Measurements from ENCODE around the gene ZC2HC1C. TPM values are rescaled to one million over a fixed set of nuclear protein-coding genes. Genes with fewer than 3 reads are reported as not detected.
A peak's percentile ranks its signal among the peaks of the same experiment; 100 is the strongest.

Gene ZC2HC1C
- total RNA-seq, 4 donors from 2014 or later = 5.3 to 13.1 (median 7.3) TPM

- Histone ChIP-seq H3K27me3 (no peaks in the 10 kb centered on the region), H3K4me1 (peaks cover 0 to 13% of the 10 kb centered on the region in 2 donors), H3K27ac (no peak overlapping the region), H3K36me3 (peaks cover 0 to 75% of the 10 kb centered on the region in 2 donors), H3K9me3 (no peaks in the 10 kb centered on the region), H3K4me3 (no peak overlapping the region)
- DNase-seq (peak in 1 of 2 donors; percentile 9), ATAC-seq (peak; percentile 44 to 58)
- intact Hi-C loops (cut with DNase I; ENCODE audit: low total_unique reads) = loop anchor here (2.0 to 5.0 kb wide), 3 partner anchors 41 to 174 kb away; partner anchors contain the start of gene EIF2B2
- no peak for TF ChIP-seq POLR2A (IDR thresholded peaks at IDR 0.05)
- TF ChIP-seq, protein P1, sequence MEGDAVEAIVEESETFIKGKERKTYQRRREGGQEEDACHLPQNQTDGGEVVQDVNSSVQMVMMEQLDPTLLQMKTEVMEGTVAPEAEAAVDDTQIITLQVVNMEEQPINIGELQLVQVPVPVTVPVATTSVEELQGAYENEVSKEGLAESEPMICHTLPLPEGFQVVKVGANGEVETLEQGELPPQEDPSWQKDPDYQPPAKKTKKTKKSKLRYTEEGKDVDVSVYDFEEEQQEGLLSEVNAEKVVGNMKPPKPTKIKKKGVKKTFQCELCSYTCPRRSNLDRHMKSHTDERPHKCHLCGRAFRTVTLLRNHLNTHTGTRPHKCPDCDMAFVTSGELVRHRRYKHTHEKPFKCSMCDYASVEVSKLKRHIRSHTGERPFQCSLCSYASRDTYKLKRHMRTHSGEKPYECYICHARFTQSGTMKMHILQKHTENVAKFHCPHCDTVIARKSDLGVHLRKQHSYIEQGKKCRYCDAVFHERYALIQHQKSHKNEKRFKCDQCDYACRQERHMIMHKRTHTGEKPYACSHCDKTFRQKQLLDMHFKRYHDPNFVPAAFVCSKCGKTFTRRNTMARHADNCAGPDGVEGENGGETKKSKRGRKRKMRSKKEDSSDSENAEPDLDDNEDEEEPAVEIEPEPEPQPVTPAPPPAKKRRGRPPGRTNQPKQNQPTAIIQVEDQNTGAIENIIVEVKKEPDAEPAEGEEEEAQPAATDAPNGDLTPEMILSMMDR (IDR thresholded peaks at IDR 0.05 in 4 of 5, conservative IDR thresholded peaks at IDR 0.05 in 1 of 5) = peak; percentile 72 to 83 (median 77)
- in situ Hi-C loops (cut with MboI; ENCODE audit: low sequenced_read_pairs in 4 of 4) = loop anchor here (10.0 to 25.0 kb wide), 2 partner anchors 151 to 174 kb away; no protein-coding TSS in a partner anchor
These were observed 19.3 kb downstream of the ZC2HC1C start for GRCh38 chr14:75088566-75089373.

GRCh38 chr14:75090353-75090752 is 20.9 kb downstream of the ZC2HC1C start:
- ATAC-seq (no peak), DNase-seq (no peak)
- TF ChIP-seq POLR2A (IDR thresholded peaks at IDR 0.05) = no peak
- TF ChIP-seq, protein P1 (IDR thresholded peaks at IDR 0.05 in 4 of 5, conservative IDR thresholded peaks at IDR 0.05 in 1 of 5) = no peak
- H3K27me3 ChIP-seq = no peaks in the 10 kb centered on the region
- in situ Hi-C loops (cut with MboI; ENCODE audit: low sequenced_read_pairs in 4 of 4) = loop anchor here in 2 of 4 donors (25.0 kb wide), 1 partner anchor 153 kb away; no protein-coding TSS in a partner anchor
- no peak overlapping the region for H3K27ac ChIP-seq
- H3K9me3 ChIP-seq = no peaks in the 10 kb centered on the region
- H3K36me3 ChIP-seq = peaks cover 0 to 75% of the 10 kb centered on the region in 2 donors
- intact Hi-C loops (cut with DNase I; ENCODE audit: low total_unique reads) = no loop called here
- peaks cover 0 to 8% of the 10 kb centered on the region in 2 donors for H3K4me1 ChIP-seq
- H3K4me3 ChIP-seq = no peak overlapping the region

GRCh38 chr14:75091251-75091650 is 21.8 kb downstream of the ZC2HC1C start:
- no peaks in the 10 kb centered on the region for H3K9me3 ChIP-seq
- no peak for DNase-seq
- H3K4me3 ChIP-seq = no peak overlapping the region
- peaks cover 0 to 4% of the 10 kb centered on the region in 2 donors for H3K4me1 ChIP-seq
- no peaks in the 10 kb centered on the region for H3K27me3 ChIP-seq
- TF ChIP-seq, protein P1 (IDR thresholded peaks at IDR 0.05 in 4 of 5, conservative IDR thresholded peaks at IDR 0.05 in 1 of 5) = no peak
- TF ChIP-seq POLR2A (IDR thresholded peaks at IDR 0.05) = no peak
- in situ Hi-C loops (cut with MboI; ENCODE audit: low sequenced_read_pairs in 4 of 4) (loop anchor here in 2 of 4 donors (25.0 kb wide), 1 partner anchor 154 kb away; no protein-coding TSS in a partner anchor), intact Hi-C loops (cut with DNase I; ENCODE audit: low total_unique reads) (no loop called here)
- peaks cover 0 to 75% of the 10 kb centered on the region in 2 donors for H3K36me3 ChIP-seq
- ATAC-seq = no peak
- H3K27ac ChIP-seq = no peak overlapping the region

DNA sequence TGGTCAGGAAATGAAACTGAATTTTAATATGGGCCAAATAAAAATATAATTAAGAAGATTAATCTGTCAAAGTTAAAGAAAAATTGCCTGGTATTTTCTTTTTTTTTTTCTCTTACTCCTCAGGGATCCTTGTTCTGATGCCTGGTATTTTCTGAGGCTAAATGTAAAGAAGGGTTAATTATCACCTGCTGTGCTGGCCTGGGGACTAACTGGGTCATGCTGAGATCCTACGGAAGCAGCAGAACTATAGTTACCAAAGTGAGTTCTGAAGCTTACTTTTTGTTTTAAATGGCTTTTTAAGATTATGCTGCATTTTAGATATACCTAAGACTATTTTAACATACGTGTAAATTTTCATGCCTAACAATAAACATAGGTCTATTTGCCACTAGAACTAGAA is 23.3 kb downstream of the ZC2HC1C start:
- in situ Hi-C loops (cut with MboI; ENCODE audit: low sequenced_read_pairs in 4 of 4) (loop anchor here in 2 of 4 donors (25.0 kb wide), 1 partner anchor 155 kb away; no protein-coding TSS in a partner anchor), intact Hi-C loops (cut with DNase I; ENCODE audit: low total_unique reads) (no loop called here)
- DNase-seq (no peak), ATAC-seq (no peak)
- Histone ChIP-seq H3K4me1 (peaks cover 14 to 17% of the 10 kb centered on the region in 2 donors), H3K9me3 (no peaks in the 10 kb centered on the region), H3K4me3 (no peak overlapping the region), H3K36me3 (peaks cover 0 to 70% of the 10 kb centered on the region in 2 donors), H3K27ac (no peak overlapping the region), H3K27me3 (no peaks in the 10 kb centered on the region)
- TF ChIP-seq, protein P1 (IDR thresholded peaks at IDR 0.05 in 4 of 5, conservative IDR thresholded peaks at IDR 0.05 in 1 of 5) = no peak
- TF ChIP-seq POLR2A (IDR thresholded peaks at IDR 0.05) = no peak
